PFSK-1 (cell line): Measurements from ENCODE around the gene MYDGF.

ENCODE experiments used
- FOXP2 ChIP-seq: optimal IDR thresholded peaks from 2 replicates; pipeline ENCODE3; 2011; ENCODE audit warnings: borderline replicate concordance, control low read depth, inconsistent platforms; ENCODE audit not compliant: insufficient read depth; ENCODE audit errors: extremely low read length, extremely low read depth
- POLR2AphosphoS5 ChIP-seq: IDR thresholded peaks from 2 replicates; pipeline ENCODE4 v1.6.1; 2012; ENCODE audit warnings: low read depth, mild to moderate bottlenecking, control low read depth, low read length, moderate library complexity
- TAF1 ChIP-seq: IDR thresholded peaks from 2 replicates; pipeline ENCODE4 v1.6.1; 2012; ENCODE audit warnings: low read length, control low read depth, borderline replicate concordance; ENCODE audit not compliant: insufficient read depth
- TF ChIP-seq, protein P1 (sequence below), 2 experiments: IDR thresholded peaks; 2 replicates each; pipeline versions ENCODE4 v1.6.1 to v1.8.0; 2011 to 2012; ENCODE audit warnings: low read depth in 2 of 2, low read length in 2 of 2, control low read depth in 1 of 2, inconsistent platforms in 1 of 2, mild to moderate bottlenecking in 1 of 2, moderate library complexity in 1 of 2; ENCODE audit not compliant: insufficient read depth in 1 of 2

DNA sequence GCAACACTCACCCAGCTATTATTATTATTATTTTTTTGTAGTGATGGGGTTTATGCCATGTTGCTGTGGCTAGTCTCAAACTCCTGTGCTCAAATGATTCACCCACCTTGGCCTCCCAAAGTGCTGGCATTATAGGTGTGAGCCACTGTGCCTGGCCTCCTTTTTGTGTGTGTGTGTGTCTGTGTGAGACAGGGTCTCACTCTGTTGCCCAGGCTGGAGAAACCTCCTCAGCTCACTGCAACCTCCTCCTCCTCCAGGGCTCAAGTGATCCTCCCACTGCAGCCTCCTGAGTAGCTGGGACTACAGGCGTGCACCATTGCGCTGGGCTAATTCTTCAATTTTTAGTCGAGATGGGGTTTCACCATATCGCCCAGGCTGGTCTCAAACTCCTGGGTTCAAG is 3.6 kb upstream of the MYDGF start:
- no peak for TF ChIP-seq TAF1
- TF ChIP-seq POLR2AphosphoS5: no peak
- TF ChIP-seq, protein P1, sequence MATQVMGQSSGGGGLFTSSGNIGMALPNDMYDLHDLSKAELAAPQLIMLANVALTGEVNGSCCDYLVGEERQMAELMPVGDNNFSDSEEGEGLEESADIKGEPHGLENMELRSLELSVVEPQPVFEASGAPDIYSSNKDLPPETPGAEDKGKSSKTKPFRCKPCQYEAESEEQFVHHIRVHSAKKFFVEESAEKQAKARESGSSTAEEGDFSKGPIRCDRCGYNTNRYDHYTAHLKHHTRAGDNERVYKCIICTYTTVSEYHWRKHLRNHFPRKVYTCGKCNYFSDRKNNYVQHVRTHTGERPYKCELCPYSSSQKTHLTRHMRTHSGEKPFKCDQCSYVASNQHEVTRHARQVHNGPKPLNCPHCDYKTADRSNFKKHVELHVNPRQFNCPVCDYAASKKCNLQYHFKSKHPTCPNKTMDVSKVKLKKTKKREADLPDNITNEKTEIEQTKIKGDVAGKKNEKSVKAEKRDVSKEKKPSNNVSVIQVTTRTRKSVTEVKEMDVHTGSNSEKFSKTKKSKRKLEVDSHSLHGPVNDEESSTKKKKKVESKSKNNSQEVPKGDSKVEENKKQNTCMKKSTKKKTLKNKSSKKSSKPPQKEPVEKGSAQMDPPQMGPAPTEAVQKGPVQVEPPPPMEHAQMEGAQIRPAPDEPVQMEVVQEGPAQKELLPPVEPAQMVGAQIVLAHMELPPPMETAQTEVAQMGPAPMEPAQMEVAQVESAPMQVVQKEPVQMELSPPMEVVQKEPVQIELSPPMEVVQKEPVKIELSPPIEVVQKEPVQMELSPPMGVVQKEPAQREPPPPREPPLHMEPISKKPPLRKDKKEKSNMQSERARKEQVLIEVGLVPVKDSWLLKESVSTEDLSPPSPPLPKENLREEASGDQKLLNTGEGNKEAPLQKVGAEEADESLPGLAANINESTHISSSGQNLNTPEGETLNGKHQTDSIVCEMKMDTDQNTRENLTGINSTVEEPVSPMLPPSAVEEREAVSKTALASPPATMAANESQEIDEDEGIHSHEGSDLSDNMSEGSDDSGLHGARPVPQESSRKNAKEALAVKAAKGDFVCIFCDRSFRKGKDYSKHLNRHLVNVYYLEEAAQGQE (IDR thresholded peaks at IDR 0.05; ENCODE audit: insufficient read depth in 1 of 2, low read depth in 2 of 2, low read length in 2 of 2): no peak
- no peak for TF ChIP-seq FOXP2
